ENCODE results near the gene KIAA0232.

KIAA0232 gene, protein sequence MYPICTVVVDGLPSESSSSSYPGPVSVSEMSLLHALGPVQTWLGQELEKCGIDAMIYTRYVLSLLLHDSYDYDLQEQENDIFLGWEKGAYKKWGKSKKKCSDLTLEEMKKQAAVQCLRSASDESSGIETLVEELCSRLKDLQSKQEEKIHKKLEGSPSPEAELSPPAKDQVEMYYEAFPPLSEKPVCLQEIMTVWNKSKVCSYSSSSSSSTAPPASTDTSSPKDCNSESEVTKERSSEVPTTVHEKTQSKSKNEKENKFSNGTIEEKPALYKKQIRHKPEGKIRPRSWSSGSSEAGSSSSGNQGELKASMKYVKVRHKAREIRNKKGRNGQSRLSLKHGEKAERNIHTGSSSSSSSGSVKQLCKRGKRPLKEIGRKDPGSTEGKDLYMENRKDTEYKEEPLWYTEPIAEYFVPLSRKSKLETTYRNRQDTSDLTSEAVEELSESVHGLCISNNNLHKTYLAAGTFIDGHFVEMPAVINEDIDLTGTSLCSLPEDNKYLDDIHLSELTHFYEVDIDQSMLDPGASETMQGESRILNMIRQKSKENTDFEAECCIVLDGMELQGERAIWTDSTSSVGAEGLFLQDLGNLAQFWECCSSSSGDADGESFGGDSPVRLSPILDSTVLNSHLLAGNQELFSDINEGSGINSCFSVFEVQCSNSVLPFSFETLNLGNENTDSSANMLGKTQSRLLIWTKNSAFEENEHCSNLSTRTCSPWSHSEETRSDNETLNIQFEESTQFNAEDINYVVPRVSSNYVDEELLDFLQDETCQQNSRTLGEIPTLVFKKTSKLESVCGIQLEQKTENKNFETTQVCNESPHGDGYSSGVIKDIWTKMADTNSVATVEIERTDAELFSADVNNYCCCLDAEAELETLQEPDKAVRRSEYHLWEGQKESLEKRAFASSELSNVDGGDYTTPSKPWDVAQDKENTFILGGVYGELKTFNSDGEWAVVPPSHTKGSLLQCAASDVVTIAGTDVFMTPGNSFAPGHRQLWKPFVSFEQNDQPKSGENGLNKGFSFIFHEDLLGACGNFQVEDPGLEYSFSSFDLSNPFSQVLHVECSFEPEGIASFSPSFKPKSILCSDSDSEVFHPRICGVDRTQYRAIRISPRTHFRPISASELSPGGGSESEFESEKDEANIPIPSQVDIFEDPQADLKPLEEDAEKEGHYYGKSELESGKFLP (N-terminal part only)

GRCh38 chr4:6782147-6782845 is at the start of gene KIAA0232:
KIAA0232 (plus strand) TSS chr4:6782727; CDS start chr4:6824454, 41,727 bp downstream.
- intact Hi-C loops (cut with DNase I) = loop anchor here (2.0 to 10.0 kb wide), 5 partner anchors 65 to 263 kb away; partner anchors contain the start of genes BLOC1S4, TADA2B and TBC1D14
- peak; percentile 68 to 97 (median 95) for DNase-seq

GRCh38 chr4:6733358-6734164 is 49.0 kb upstream of the KIAA0232 start:
- intact Hi-C loops (cut with DNase I) = no loop called here
- peak in 4 of 42 donors; percentile 11 to 42 (median 18) for DNase-seq

DNA sequence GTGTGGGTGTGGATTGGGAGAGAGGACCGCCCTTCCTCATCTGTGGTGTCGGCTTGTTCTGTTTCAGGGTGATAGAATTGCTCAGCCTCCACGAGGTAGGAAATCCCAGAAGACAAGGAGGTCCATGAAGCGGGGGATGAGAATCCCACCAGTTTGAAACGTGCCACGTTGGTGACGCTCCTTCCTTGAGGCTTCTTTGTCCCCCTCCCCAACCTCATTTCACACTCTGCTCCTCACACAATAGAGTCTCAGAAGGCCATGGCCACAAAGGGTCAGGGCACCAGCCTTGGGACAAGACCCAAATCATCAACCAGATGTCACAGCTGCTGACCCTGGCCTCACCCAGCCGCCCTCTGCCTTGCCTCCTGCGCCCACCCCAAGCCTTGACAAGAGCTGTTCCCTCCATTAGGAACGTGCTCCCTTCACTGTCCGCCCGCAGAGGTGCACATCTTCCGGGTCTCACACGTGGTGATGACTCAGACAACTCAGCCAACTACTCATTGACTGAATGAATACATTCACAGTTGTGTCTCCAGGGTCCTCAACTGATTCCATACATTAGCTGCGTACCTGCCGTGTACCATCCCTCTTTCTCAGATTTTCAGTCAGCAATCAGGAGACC is 48.3 kb upstream of the KIAA0232 start:
- DNase-seq = peak in 3 of 42 donors; percentile 13 to 62 (median 18)

GRCh38 chr4:6739920-6740319 is 42.6 kb upstream of the KIAA0232 start:
- intact Hi-C loops (cut with DNase I) = no loop called here
- no peak for DNase-seq

More for the DNA sequence above, 48.3 kb upstream of the KIAA0232 start:
- intact Hi-C loops (cut with DNase I) = no loop called here

DNA sequence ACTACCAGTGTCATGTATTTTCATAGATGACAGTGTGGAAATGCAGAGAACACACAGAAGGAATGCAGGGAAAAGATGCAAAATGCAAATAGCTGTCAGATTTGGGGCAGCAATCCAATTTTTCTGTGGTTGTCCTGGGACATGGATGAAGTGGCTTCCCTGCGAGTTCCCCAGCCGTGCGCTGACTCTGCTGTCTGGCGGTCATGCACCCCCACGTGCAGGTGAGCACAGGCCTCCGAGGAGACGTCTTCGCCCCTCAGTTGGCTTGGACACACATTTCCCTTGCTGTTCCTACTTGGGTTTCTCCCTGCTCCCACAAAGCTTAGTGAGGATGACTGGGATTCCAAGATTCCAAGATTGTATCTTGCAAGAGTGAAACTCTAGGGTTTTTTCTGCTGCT is 42.2 kb upstream of the KIAA0232 start:
- intact Hi-C loops (cut with DNase I) = no loop called here
- no peak for DNase-seq

DNA sequence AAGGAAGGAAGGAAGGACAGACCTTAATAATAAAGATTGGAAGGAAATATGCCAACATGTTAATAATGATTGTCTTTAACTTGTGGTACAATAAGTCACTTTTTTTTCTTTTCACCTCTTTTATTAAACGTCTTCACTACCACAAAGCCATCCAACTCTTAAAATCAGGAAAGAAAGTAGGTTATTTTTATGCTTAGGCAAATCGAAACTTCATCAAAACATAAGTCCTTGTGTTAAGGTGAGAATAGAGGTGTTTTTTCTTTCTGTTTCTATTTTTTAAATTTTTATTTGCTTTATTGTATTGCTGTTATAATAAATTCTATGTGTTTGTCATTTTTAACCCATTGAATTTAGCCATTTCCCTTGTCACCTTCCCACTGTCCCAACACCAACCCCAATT is 40.0 kb upstream of the KIAA0232 start:
- no peak for DNase-seq

GRCh38 chr4:6742989-6743388 is 39.5 kb upstream of the KIAA0232 start:
- intact Hi-C loops (cut with DNase I) = no loop called here
- DNase-seq = no peak

More for the DNA sequence above, 40.0 kb upstream of the KIAA0232 start:
- intact Hi-C loops (cut with DNase I) = no loop called here

- intact Hi-C loops (cut with DNase I) = no loop called here
- peak in 6 of 42 donors; percentile 11 to 56 (median 32) for DNase-seq
These were observed 35.7 kb upstream of the KIAA0232 start for GRCh38 chr4:6746721-6747293.

DNA sequence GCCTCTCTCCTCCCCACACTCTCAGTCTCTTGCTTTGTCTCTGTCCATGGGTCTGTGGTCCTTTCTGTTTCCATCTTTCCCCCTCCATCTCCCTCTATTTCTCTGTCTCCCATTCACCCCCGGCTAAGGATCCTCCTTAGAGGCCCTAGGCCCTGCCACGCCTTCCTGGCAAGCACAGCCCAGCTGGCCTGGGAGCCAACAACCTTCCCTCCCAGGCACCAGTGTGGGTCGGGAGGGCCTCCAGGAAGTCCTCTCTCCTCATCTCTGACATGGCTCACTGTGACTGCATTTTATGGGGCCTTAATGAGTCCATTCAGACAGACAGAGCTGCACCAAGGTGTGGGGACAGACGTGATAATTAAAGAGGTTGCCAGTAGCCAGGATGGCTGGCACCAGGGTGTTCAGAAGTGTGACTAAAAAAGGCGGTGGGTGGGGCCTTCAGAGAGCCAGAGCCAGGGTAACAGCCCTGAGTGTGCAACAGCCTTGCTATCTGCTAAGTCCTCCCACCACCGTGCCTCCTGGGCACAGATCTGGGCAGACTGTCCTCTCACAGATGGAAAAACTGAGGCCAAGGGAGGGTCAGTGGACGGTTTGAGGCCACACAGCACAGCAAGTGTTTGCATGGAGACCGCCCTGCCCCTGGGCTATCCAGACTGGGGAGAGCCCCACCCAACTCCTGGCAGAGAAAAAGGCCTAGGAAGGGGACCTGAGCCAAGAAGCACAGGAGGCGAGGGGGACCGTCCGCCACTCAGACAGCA is 35.1 kb upstream of the KIAA0232 start:
- no peak for DNase-seq
- intact Hi-C loops (cut with DNase I) = no loop called here

GRCh38 chr4:6748286-6748685 is 34.2 kb upstream of the KIAA0232 start:
- intact Hi-C loops (cut with DNase I) = no loop called here
- DNase-seq = no peak

GRCh38 chr4:6749340-6750171 is 33.0 kb upstream of the KIAA0232 start:
- no peak for DNase-seq
- intact Hi-C loops (cut with DNase I) = no loop called here

DNA sequence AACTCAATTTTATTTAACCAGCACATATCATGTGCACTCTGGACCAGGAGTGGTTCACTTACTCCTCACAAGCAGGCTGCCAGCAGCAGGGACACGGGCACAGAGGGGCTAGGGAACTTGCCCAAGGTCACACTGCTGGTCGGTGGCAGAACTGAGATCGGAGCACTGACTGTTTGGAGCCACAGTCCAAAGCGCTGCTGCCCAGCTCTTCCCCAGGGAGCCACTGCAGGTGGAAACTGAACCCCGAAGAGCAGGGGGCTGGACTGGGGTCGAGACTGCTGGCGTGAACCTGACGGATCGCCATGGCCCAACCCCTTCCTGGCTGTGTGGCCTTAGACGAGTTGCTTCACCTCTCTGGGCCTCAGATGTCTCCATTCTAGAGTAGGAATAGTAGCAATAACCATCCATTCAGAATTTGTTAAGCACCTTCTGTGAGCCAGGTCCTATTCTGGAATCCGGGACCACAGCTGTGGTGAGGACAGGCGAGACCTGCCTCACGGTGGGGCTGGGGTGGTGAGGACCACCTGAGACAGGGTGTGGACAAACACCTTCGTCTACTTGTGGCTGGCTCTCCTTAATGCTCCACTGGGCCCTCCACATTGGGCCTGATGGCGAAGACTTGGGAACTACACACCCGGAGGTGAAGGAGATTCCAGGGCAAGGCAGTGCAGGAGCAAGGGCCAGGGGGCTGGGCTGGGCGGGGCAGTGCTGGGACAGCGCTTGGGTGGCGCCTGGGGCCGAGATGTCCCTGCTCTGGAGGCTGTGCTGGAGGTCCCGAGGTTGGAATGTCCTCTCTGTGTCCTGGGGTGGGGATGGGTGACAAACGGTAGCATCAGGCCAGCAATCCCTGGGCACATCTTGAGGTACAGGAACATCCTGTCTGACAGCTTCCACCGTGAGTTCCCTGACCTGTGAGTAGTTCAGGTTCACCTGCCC is 32.0 kb upstream of the KIAA0232 start:
- intact Hi-C loops (cut with DNase I) = no loop called here
- no peak for DNase-seq

DNA sequence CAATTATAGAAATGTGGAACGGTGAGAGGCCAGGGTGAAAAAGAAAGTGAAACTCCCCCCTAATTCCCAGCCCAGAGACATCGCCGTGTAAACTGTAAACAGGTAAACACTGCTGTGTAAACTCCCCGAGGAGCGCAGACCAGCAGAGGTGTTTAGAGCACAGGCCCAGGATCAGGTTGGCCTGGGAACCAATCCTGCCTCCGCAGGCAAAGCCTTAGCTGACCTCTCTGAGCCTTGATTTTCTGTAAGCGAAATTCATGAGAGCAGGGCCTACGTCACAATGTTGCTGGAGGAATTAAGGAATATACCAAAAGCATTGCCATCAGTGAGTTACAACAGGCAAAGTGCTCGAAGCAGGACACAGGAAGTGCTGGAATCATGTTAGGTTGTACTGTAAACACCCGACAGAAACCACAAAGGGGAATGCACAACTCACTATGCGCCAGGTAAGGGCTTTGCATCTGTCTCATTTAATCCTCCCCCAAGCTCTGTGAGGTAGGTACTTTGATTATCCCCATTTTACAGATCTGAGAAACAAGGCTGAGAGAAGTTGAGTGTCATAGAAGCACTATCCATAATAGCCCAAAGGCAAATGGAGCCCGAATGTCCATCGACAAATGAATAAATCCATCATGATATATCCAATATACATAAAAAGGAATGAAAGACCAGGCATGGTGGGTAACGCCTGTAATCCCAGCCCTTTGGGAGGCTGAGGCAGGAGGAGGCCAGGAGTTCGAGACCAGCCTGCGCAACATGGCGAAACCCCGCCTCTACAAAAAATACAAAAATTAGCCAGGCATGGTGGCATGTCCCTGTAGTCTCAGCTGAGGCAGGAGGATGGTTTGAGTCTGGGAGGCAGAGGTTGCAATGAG is 30.7 kb upstream of the KIAA0232 start:
- no peak for DNase-seq
- intact Hi-C loops (cut with DNase I) = no loop called here

- DNase-seq = no peak
- intact Hi-C loops (cut with DNase I) = no loop called here
These were observed 30.1 kb upstream of the KIAA0232 start for GRCh38 chr4:6752486-6752829.

Measured in head of caudate nucleus (tissue), 42 donors.